ENCODE results near the gene ABI3. TPM values are rescaled to one million over a fixed set of nuclear protein-coding genes. Genes with fewer than 3 reads are reported as not detected.
A peak's percentile ranks its signal among the peaks of the same experiment; 100 is the strongest.

The ABI3 gene
- total and polyA plus RNA-seq, 9 of the 15 experiments (the other 6 are each of a cell fraction or from before 2014, with no cell fraction given) = not detected

DNA sequence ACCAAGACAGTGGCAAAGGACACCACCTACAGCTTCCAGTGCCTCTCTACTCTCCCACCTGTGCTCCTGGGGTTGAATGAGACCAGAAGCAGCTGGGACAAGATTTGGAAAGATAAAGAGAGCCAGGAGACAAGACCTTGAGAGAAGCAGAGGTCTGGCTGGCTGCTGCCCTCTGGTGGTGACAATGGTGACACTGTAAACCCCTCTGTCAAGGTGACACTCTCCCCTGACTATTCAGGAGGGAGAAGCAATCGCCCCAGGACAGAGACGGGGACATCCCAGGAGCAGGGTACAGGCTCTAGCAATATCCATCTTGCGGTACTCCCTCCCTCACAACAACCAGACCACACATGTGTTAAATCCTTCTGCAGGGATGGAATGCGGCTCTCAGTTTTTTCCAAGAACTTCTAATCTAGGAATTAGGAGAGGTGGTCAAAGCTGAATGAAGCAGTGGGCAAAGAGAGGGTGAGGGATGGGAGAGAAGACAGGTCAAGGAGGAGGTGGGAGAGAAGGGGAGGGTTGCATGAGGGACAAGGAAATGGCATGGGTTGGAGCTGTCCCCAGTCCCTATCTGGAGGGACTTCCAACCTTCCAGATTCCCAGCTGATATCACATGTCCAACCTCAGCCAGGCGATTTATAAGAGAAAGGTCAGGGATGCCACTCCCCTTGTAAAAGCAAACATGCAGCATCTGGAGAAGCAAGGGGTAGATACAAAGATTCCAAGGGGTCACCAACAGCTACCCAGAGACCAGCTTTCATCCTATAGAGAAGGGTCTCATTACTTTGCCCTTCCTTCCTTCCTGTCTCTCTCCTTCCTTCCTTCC, 17.1 kb downstream of the ABI3 start (continued):
- TF ChIP-seq ZNF512 (tag; IDR thresholded peaks at IDR 0.05) (0 out of 2 replicates have a peak, but pooled peaks have one; percentile 20), ZNF224 (CRISPR knock-in tag; IDR thresholded peaks at IDR 0.05) (no peak), RB1 (IDR thresholded peaks at IDR 0.05; ENCODE audit: low read depth) (peak; percentile 27; the same call in 1 of the 2 replicates), MYC (IDR thresholded peaks at IDR 0.05; ENCODE audit: low read depth, low read length) (peak; percentile 24; the same call in 1 of the 2 replicates), MYC (CRISPR knock-in tag; IDR thresholded peaks at IDR 0.05; ENCODE audit: borderline replicate concordance, low read depth) (no peak), MAFK (IDR thresholded peaks at IDR 0.05; ENCODE audit: low read length) (0 out of 2 replicates have a peak, but pooled peaks have one; percentile 3), ZNF445 (CRISPR knock-in tag; IDR thresholded peaks at IDR 0.05; ENCODE audit: low read depth) (no peak)
- TF ChIP-seq, protein P1, sequence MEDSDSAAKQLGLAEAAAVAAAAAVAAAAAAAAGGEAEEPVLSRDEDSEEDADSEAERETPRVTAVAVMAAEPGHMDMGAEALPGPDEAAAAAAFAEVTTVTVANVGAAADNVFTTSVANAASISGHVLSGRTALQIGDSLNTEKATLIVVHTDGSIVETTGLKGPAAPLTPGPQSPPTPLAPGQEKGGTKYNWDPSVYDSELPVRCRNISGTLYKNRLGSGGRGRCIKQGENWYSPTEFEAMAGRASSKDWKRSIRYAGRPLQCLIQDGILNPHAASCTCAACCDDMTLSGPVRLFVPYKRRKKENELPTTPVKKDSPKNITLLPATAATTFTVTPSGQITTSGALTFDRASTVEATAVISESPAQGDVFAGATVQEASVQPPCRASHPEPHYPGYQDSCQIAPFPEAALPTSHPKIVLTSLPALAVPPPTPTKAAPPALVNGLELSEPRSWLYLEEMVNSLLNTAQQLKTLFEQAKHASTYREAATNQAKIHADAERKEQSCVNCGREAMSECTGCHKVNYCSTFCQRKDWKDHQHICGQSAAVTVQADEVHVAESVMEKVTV (CRISPR knock-in tag; IDR thresholded peaks at IDR 0.05) = peak; percentile 67
- TF ChIP-seq, protein P2, sequence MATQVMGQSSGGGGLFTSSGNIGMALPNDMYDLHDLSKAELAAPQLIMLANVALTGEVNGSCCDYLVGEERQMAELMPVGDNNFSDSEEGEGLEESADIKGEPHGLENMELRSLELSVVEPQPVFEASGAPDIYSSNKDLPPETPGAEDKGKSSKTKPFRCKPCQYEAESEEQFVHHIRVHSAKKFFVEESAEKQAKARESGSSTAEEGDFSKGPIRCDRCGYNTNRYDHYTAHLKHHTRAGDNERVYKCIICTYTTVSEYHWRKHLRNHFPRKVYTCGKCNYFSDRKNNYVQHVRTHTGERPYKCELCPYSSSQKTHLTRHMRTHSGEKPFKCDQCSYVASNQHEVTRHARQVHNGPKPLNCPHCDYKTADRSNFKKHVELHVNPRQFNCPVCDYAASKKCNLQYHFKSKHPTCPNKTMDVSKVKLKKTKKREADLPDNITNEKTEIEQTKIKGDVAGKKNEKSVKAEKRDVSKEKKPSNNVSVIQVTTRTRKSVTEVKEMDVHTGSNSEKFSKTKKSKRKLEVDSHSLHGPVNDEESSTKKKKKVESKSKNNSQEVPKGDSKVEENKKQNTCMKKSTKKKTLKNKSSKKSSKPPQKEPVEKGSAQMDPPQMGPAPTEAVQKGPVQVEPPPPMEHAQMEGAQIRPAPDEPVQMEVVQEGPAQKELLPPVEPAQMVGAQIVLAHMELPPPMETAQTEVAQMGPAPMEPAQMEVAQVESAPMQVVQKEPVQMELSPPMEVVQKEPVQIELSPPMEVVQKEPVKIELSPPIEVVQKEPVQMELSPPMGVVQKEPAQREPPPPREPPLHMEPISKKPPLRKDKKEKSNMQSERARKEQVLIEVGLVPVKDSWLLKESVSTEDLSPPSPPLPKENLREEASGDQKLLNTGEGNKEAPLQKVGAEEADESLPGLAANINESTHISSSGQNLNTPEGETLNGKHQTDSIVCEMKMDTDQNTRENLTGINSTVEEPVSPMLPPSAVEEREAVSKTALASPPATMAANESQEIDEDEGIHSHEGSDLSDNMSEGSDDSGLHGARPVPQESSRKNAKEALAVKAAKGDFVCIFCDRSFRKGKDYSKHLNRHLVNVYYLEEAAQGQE (IDR thresholded peaks at IDR 0.05; ENCODE audit: borderline replicate concordance) = peak; percentile 73; the same call in 1 of the 2 replicates
- TF ChIP-seq, protein P2 (CRISPR knock-in tag; IDR thresholded peaks at IDR 0.05; ENCODE audit: low read depth) = no peak
- TF ChIP-seq, protein P3, sequence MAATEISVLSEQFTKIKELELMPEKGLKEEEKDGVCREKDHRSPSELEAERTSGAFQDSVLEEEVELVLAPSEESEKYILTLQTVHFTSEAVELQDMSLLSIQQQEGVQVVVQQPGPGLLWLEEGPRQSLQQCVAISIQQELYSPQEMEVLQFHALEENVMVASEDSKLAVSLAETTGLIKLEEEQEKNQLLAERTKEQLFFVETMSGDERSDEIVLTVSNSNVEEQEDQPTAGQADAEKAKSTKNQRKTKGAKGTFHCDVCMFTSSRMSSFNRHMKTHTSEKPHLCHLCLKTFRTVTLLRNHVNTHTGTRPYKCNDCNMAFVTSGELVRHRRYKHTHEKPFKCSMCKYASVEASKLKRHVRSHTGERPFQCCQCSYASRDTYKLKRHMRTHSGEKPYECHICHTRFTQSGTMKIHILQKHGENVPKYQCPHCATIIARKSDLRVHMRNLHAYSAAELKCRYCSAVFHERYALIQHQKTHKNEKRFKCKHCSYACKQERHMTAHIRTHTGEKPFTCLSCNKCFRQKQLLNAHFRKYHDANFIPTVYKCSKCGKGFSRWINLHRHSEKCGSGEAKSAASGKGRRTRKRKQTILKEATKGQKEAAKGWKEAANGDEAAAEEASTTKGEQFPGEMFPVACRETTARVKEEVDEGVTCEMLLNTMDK (IDR thresholded peaks at IDR 0.05; ENCODE audit: borderline replicate concordance, insufficient read depth, low read depth, low read length, poor library complexity, severe bottlenecking) = peak; percentile 20

Measured in K562 (cell line).